ENCODE measurements around the gene PRLH. TPM values are rescaled to one million over a fixed set of nuclear protein-coding genes. Genes with fewer than 3 reads are reported as not detected.

Gene PRLH
- total RNA-seq, 6 experiments from 2014 or later: not detected

DNA sequence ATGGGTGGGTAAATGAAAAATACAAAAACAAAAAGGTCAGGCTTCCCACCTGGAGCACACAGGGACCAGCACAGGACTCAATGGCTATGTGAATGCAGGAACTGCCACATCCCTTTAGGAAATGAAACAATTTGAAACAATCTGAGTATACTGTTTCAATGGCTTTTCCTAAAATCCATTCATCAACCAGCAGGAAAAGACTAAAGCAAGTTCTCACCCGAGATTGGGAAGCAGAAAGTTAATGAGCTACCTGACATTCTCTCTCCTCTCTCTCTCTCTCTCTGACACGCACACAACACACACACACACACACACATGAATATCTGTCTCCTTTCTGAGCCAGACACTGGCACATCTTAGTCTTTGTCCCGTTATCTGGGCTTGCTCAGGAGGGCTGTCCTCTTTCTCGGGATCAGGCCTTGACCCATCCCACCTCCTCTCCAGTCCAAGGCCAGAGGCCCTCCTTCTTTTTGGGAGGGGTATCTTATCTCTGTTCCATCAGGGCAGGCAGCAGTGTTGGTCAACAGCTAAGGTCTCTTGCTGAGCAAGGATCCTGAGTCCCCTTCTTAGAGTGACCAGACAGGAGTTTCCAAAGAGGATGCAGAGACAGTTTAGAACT, 49.4 kb downstream of the PRLH start:
- H3K36me3 Mint-ChIP-seq (ENCODE audit: low read depth): no peaks in the 10 kb centered on the region; the same call in 1 of the 2 replicates
- peak overlapping the region; percentile 94 for H3K27ac Mint-ChIP-seq
- H3K27me3 Mint-ChIP-seq (ENCODE audit: insufficient read depth): peaks cover 3% of the 10 kb centered on the region; the same call in 1 of the 2 replicates
- no peak for DNase-seq
- TF ChIP-seq, protein P1, sequence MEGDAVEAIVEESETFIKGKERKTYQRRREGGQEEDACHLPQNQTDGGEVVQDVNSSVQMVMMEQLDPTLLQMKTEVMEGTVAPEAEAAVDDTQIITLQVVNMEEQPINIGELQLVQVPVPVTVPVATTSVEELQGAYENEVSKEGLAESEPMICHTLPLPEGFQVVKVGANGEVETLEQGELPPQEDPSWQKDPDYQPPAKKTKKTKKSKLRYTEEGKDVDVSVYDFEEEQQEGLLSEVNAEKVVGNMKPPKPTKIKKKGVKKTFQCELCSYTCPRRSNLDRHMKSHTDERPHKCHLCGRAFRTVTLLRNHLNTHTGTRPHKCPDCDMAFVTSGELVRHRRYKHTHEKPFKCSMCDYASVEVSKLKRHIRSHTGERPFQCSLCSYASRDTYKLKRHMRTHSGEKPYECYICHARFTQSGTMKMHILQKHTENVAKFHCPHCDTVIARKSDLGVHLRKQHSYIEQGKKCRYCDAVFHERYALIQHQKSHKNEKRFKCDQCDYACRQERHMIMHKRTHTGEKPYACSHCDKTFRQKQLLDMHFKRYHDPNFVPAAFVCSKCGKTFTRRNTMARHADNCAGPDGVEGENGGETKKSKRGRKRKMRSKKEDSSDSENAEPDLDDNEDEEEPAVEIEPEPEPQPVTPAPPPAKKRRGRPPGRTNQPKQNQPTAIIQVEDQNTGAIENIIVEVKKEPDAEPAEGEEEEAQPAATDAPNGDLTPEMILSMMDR (IDR thresholded peaks at IDR 0.05): no peak
- H3K9me3 Mint-ChIP-seq: no peaks in the 10 kb centered on the region
- peak overlapping the region; percentile 76 for H3K4me3 Mint-ChIP-seq
- H3K4me1 Mint-ChIP-seq (ENCODE audit: low read depth): peaks cover 57% of the 10 kb centered on the region

GRCh38 chr2:237616373-237616733, 50.0 kb downstream of the PRLH start:
- Mint-ChIP-seq H3K27me3 (ENCODE audit: insufficient read depth) (peaks cover 3% of the 10 kb centered on the region; the same call in 1 of the 2 replicates), H3K9me3 (no peaks in the 10 kb centered on the region), H3K4me3 (peak overlapping the region; percentile 76), H3K27ac (peak overlapping the region; percentile 94), H3K4me1 (ENCODE audit: low read depth) (peaks cover 57% of the 10 kb centered on the region), H3K36me3 (ENCODE audit: low read depth) (no peaks in the 10 kb centered on the region; the same call in 1 of the 2 replicates)
- DNase-seq: no peak
- TF ChIP-seq, protein P1 (IDR thresholded peaks at IDR 0.05): no peak

Other genes starting within 250 kb of the PRLH start
- 100 to 1,000 TPM; 409 to 759 (median 458) TPM for gene COL6A3, start 152.4 kb upstream of the PRLH start, total RNA-seq (2021; fragmentation: NEBNext Ultra II Directional; extraction: Animal tissue kit (Norgen Biotek cat#: 25700))
- 10 to 100 TPM; 32.0 to 44.1 (median 41.0) TPM for gene MLPH, start 79.3 kb upstream of the PRLH start, total RNA-seq (2021; fragmentation: NEBNext Ultra II Directional; extraction: Animal tissue kit (Norgen Biotek cat#: 25700))
- under 1 TPM in 4 of 6 experiments, not detected in 2; 0.13 to 0.36 (median 0.25) TPM for gene RAB17, start 24.2 kb downstream of the PRLH start, total RNA-seq (2021; fragmentation: NEBNext Ultra II Directional; extraction: Animal tissue kit (Norgen Biotek cat#: 25700))
- 100 to 1,000 TPM in 4 of 6 experiments, 10 to 100 TPM in 2; 90.6 to 107 (median 102) TPM for gene LRRFIP1, start 61.0 kb downstream of the PRLH start, total RNA-seq (2021; fragmentation: NEBNext Ultra II Directional; extraction: Animal tissue kit (Norgen Biotek cat#: 25700))
- gene RBM44, start 232.2 kb downstream of the PRLH start, total RNA-seq (2021; fragmentation: NEBNext Ultra II Directional; extraction: Animal tissue kit (Norgen Biotek cat#: 25700)): under 1 TPM in 5 of 6 experiments, not detected in 1; 0.07 to 0.10 (median 0.09) TPM